GM10847 (cell line): ENCODE results near the gene C2orf76.

Experiments
- POLR2A ChIP-seq: IDR thresholded peaks from 2 replicates; pipeline ENCODE4 v1.6.1; 2011; ENCODE audit not compliant: insufficient read length; ENCODE audit errors: extremely low read depth

Gene C2orf76

DNA sequence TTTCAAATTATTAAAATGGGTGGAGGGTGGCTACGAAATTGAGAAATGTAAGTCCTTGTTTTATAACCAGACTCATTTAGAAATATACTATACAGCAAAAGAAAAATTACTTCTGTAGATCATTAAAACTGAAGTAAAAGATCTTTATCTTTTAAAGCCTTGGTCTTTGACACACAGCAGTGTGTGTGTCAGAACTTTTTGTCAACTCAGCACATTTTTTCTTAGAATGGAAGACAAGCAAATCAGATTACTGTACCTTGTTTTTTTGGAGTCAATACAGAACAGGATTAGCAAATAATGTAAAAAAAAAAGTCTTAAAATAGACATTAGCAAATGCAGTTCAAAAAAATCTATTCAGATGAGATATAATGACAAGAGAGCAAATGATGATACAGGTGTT, 49.1 kb downstream of the C2orf76 start:
- TF ChIP-seq POLR2A = no peak

DNA sequence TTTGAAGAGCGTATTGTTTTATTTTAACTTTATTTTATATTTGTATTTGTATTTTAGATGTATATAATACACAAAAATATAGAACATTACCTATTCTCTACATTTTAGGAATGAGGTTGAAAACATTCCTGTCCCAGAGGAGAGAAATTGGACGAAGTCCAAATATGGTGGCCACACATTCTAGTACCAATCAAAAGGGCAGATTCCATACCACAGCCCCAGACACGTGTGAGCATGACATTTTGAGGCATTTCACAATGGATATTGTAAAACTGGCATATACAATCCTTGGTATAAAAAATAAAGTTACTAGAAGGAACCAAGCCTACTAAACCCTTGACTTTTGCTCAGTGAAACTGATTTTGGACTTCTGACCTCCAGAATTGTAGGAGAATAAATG, 50.6 kb downstream of the C2orf76 start:
- no peak for TF ChIP-seq POLR2A

GRCh38 chr2:119315241-119315925, 51.3 kb downstream of the C2orf76 start:
- no peak for TF ChIP-seq POLR2A

GRCh38 chr2:119311831-119312230, 54.8 kb downstream of the C2orf76 start:
- TF ChIP-seq POLR2A = no peak

- TF ChIP-seq POLR2A = no peak
Measured at GRCh38 chr2:119311371-119311770, 55.3 kb downstream of the C2orf76 start.

- TF ChIP-seq POLR2A = no peak
Measured at GRCh38 chr2:119308793-119309330, 57.8 kb downstream of the C2orf76 start.

- no peak for TF ChIP-seq POLR2A
Measured at GRCh38 chr2:119307419-119308140, 59.1 kb downstream of the C2orf76 start.

DNA sequence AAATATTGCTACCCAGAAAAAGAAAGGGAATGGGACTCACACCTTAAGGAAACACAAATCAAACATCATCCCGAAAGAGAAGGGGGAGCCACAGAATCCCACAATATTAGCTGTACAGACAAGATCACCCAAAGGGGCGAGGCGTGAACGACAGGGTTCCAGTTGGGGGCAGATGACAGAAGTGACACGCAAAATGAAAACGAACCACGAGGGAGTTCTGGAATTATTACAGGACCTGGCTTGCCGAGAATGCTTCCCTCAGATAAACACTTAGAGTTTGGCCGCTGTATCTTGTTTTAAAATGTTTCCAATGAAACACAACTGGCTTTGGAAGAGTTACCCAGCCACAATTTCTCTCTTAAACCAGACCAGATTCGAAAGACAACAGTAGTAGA, 60.4 kb downstream of the C2orf76 start:
- no peak for TF ChIP-seq POLR2A

DNA sequence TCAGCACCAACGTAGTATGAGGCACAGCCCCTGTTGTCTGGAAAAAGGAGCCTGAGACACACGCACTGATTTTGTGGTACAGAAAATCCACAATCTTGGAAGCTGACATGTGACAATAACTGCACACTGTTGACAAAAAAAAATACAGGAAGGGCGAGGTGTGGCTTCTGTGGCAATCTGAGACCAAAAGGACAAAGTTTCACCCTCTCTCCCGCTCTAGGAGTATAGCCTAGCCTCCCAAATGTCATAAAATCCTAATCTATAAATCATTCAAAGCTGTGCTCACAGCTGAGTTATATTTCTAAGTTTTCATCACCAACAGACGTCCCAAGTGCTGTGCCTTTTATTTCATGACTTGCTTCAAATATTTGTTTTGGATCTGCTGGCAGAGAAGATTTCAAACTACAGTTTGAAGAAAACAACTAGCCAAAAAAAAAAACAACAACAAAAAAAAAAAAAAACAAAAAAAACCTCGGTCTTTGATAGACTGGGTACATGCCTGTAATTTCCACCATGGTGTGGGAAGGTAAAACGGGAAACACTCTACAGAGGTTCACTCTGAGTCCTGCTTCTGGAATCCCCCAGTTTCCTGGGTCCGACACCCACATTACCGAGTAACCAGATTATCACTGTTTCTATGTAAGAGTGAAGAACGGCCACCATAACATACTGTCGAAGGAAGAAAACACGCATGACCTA, 61.0 kb downstream of the C2orf76 start:
- no peak for TF ChIP-seq POLR2A

- TF ChIP-seq POLR2A = no peak
Measured at GRCh38 chr2:119304847-119305246, 61.8 kb downstream of the C2orf76 start.

- TF ChIP-seq POLR2A = no peak
Measured at GRCh38 chr2:119301413-119301812, 65.2 kb downstream of the C2orf76 start.

DNA sequence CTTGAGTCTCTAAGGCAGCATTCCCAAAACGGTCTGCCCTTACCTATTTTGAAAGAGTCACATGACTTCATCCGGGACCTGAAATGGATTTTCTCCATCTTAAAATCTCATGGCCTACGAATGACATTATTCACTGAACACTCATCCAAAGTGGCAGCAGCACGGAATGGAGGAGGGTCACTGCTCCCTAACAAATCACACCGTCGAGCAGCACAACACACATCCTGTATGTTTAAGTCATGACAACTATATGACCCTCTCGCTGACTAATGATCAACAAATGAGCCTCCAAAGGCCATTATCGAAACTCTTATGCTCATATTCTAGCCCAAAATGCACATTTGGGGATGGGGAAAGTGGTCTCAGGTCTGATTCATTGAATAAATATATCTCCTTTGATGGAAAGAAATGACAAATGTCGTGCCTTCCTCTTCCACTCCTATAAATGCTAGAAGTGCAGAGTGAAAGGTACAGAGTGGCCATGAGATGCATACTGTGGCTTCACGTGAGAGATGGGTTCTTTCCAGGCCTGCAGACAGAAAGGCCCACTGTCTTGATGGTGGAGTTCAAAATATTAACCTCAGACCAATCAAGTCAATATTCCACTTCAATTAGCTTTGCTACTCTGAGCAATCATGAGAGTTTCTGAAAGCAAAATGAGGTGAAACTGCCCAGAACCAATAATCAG, 70.8 kb downstream of the C2orf76 start:
- no peak for TF ChIP-seq POLR2A

DNA sequence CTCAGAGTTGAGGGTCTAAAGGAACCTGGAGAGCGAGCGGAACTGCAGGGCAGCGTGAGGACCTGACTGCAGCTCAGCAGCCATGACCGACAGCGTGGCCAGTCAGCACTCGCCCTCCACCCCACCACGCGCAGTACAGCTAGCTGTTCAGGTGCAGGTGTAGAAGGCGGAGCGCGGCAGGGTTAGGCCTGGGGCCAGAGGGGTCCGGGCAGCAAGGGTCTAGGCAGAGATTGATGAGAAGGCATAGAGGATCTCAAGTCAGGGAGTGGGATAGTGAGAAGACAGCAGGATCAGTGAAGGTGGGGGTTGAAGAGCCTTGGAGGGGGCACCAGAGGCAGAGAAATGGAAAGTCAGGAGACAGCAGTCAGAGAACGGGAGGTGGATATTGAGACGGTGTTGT, 72.0 kb downstream of the C2orf76 start:
- no peak for TF ChIP-seq POLR2A

DNA sequence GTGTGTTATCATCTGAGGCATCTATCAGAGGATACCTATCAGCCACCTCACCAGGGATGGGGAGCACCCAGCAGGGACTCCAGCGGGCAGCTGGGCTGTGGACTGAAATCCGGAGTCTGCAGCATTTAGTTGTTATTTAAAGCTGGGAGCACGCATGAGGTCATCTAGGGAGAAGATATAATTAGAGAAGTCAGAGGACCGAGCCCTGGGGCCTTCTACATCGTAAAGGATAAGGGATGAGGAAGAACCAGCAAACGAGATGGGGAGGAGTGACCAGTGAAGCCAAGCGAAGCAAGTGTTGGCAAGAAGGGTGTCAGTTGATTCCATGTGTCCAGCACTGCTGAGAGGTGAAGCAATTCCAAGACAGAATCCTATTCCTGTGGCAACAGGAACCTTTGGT, 72.7 kb downstream of the C2orf76 start:
- no peak for TF ChIP-seq POLR2A

GRCh38 chr2:119293254-119293653, 73.4 kb downstream of the C2orf76 start:
- TF ChIP-seq POLR2A = no peak

DNA sequence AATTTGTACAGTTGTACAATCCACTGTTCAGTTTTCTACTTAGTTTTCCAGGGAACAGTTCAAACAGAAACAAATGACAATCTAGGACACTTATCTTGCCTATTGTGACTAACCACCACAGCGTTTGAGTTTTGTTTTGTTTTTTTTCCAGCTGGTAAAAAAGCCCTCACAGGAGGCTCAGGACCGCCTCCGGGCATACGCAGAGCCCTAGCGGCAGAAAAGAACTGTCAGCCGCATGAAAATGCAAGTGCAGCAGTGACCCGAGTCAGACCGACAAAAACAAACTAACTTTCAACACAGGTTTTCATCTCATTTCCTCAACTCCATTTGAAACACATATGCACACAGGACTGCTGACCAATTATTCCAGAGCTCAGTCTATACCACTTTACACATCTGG, 74.4 kb downstream of the C2orf76 start:
- no peak for TF ChIP-seq POLR2A

DNA sequence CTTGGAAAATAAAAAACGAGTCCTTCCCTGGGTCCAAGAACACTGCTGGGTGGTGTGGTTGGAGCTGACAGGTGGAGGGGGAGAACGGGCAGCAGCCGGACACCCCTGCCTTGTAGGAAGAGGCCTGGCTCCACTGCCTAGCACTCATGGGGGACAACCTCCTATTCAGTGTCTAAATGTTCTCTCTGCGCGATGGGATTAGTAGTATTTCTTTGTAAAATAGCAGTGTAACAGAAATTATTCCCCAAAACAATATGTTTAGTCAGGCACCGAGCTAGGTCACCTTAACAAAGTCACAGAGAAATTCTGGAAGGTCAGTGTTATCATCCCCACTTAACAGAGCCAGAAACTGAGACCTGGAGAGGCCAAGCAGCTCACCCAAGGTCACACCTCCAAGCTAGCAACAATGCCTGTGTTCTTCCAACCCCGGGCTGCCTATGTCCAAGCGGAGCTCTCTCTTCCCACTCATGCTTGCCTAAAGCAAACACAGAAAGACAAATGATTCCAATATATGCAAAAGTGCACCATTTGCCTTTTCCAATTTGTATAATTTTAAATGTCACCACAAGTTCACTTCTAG, 75.0 kb downstream of the C2orf76 start:
- no peak for TF ChIP-seq POLR2A
